GM19099 (cell line): ENCODE results near the gene SYS1.

Experiments
- POLR2A ChIP-seq: IDR thresholded peaks from 3 replicates; pipeline ENCODE4 v1.6.1; 2011; ENCODE audit warnings: low read depth; ENCODE audit not compliant: insufficient read length; ENCODE audit errors: extremely low read depth

The SYS1 gene

GRCh38 chr20:45337367-45338120 lies 25.4 kb upstream of the SYS1 start:
- TF ChIP-seq POLR2A: no peak

- no peak for TF ChIP-seq POLR2A
Measured at GRCh38 chr20:45338121-45339030, 24.6 kb upstream of the SYS1 start.

- TF ChIP-seq POLR2A: no peak
Measured at GRCh38 chr20:45339084-45339483, 23.9 kb upstream of the SYS1 start.

- no peak for TF ChIP-seq POLR2A
Measured at GRCh38 chr20:45339799-45340198, 23.2 kb upstream of the SYS1 start.

- no peak for TF ChIP-seq POLR2A
Measured at GRCh38 chr20:45340236-45340847, 22.6 kb upstream of the SYS1 start.

- no peak for TF ChIP-seq POLR2A
Measured at GRCh38 chr20:45340951-45341350, 22.0 kb upstream of the SYS1 start.

- TF ChIP-seq POLR2A: no peak
Measured at GRCh38 chr20:45341579-45341938, 21.4 kb upstream of the SYS1 start.

GRCh38 chr20:45341939-45342854 lies 20.8 kb upstream of the SYS1 start:
- TF ChIP-seq POLR2A: no peak

GRCh38 chr20:45342855-45343531 lies 20.0 kb upstream of the SYS1 start:
- no peak for TF ChIP-seq POLR2A

- TF ChIP-seq POLR2A: no peak
Measured at GRCh38 chr20:45343532-45344167, 19.3 kb upstream of the SYS1 start.

GRCh38 chr20:45344168-45344860 lies 18.6 kb upstream of the SYS1 start:
- no peak for TF ChIP-seq POLR2A

GRCh38 chr20:45345104-45345936 lies 17.6 kb upstream of the SYS1 start:
- no peak for TF ChIP-seq POLR2A
